Nephron progenitor cell (in vitro differentiated cells): ENCODE measurements around the gene BIN1.

ENCODE experiments used
- DNase-seq: peaks from one replicate; pipeline ENCODE4 v3.0.0; 2021
- H3K27ac Mint-ChIP-seq: 2 replicates; pipeline ENCODE4 v1.8.0; 2021; ENCODE audit warnings: mild to moderate bottlenecking, moderate library complexity, mixed read lengths
- H3K27me3 Mint-ChIP-seq: 2 replicates; pipeline ENCODE4 v1.8.0; 2021; ENCODE audit warnings: mild to moderate bottlenecking, low read depth, mixed read lengths; ENCODE audit not compliant: poor library complexity
- H3K36me3 Mint-ChIP-seq: 2 replicates; pipeline ENCODE4 v1.8.0; 2021; ENCODE audit warnings: low read depth, mixed read lengths
- H3K4me1 Mint-ChIP-seq: 2 replicates; pipeline ENCODE4 v1.8.0; 2021; ENCODE audit warnings: mixed read lengths
- H3K4me3 Mint-ChIP-seq: 2 replicates; pipeline ENCODE4 v1.8.0; 2021; ENCODE audit warnings: mild to moderate bottlenecking, moderate library complexity, mixed read lengths
- H3K9me3 Mint-ChIP-seq: 2 replicates; pipeline ENCODE4 v1.8.0; 2021; ENCODE audit warnings: mild to moderate bottlenecking, moderate library complexity, mixed read lengths
- TF ChIP-seq, protein P1 (sequence below): fragments of 200-600 bp; sonication (generic); IDR thresholded peaks from 2 replicates; pipeline ENCODE4 v1.5.0; 2021; ENCODE audit warnings: antibody characterized with exemption

The BIN1 gene

DNA sequence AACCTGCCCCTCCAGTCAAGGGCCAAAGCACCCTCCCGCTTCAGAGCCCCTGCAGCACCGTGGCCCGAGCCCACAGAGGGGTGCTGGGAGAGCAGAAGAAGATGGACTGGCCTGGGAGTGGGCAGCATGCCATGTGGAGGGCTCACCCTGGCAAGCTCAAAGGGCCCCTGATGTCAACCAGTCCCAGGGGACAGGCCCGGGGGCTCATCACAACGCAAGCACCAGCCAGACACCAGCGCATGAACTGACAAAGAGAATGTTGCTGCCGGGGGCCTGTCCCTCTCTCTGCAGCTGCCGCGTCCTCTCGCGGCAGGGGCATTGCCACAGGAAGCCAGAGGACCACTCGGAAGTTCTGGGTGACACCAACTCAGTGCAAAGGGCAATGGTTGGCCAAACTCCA, 30.3 kb upstream of the BIN1 start:
- Mint-ChIP-seq H3K4me3 (no peak overlapping the region), H3K9me3 (peaks cover 12% of the 10 kb centered on the region), H3K27ac (no peak overlapping the region), H3K4me1 (peaks cover 18% of the 10 kb centered on the region), H3K27me3 (peaks cover 4% of the 10 kb centered on the region), H3K36me3 (peaks cover 6% of the 10 kb centered on the region)
- no peak for DNase-seq
- TF ChIP-seq, protein P1, sequence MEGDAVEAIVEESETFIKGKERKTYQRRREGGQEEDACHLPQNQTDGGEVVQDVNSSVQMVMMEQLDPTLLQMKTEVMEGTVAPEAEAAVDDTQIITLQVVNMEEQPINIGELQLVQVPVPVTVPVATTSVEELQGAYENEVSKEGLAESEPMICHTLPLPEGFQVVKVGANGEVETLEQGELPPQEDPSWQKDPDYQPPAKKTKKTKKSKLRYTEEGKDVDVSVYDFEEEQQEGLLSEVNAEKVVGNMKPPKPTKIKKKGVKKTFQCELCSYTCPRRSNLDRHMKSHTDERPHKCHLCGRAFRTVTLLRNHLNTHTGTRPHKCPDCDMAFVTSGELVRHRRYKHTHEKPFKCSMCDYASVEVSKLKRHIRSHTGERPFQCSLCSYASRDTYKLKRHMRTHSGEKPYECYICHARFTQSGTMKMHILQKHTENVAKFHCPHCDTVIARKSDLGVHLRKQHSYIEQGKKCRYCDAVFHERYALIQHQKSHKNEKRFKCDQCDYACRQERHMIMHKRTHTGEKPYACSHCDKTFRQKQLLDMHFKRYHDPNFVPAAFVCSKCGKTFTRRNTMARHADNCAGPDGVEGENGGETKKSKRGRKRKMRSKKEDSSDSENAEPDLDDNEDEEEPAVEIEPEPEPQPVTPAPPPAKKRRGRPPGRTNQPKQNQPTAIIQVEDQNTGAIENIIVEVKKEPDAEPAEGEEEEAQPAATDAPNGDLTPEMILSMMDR, result no peak

DNA sequence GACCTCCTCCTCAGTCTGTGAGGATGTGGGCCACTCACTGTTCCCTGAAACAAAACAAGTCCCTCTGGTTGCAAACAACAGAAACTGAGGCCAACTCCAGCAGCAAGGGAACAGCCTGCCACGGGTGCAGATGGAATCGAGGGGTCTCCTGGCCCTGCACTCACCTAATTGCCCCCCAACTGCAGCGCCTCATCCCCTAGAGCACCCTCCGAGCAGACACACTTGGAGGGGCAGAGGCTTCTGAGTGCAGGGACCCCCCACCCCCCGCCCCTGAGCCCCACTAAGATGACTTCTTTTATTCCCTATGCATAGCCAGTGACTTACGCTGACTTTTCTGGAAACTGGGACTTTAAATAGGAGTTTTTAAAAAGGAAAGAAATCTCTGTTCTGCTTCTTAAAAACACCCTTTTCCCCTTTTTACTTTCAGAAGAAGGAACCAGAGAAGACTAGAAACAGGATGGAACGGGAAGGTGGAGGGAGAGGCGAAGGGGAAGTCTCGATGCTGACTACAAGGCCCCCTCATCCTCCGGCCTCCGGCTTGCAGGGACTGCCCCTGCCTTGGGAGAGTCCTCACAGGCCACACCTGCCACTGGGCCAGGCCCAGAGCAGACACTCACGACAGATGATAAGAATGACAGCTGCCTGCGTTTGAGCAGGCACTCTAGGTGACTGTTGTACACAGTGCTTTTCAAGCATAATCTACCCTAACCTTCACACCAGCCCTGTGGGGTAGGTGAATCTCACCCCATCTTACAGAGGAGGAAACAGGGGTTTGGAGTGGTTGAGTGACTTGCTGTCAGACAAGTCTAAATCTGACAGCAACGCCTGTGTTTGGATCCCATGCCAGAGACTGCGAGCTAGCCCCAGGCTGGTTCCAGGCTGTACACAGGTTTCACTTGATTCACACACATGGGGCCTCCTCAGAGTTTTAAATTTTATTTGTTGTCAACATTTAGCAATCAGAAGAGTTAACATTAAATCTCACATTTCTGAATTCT, 28.2 kb upstream of the BIN1 start:
- Mint-ChIP-seq H3K27ac (no peak overlapping the region), H3K4me3 (no peak overlapping the region), H3K27me3 (peaks cover 4% of the 10 kb centered on the region), H3K4me1 (peaks cover 18% of the 10 kb centered on the region), H3K36me3 (peaks cover 6% of the 10 kb centered on the region), H3K9me3 (peaks cover 19% of the 10 kb centered on the region)
- no peak for DNase-seq
- TF ChIP-seq, protein P1, result no peak

DNA sequence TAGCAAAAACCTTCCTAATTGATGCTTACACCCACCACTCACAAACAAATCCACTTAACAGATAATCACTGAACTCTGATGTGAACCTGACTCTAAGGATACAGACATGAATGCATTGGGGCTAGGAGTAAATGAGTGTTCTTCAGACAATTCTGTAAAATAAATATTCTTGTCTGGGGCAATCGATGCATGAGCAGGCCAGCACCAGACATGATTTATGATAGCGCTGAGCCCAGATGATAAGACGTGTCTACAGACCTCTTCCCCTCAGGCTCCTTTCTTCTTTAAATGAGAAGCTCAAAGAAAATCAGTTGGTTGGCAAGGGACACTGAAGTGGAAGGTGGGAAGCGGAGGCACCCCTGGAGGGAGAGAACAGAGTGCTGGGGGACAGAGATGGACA, 27.3 kb upstream of the BIN1 start:
- peaks cover 4% of the 10 kb centered on the region for H3K27me3 Mint-ChIP-seq
- peaks cover 18% of the 10 kb centered on the region for H3K4me1 Mint-ChIP-seq
- H3K9me3 Mint-ChIP-seq, result peaks cover 13% of the 10 kb centered on the region
- no peak overlapping the region for H3K4me3 Mint-ChIP-seq
- no peak for DNase-seq
- no peak overlapping the region for H3K27ac Mint-ChIP-seq
- TF ChIP-seq, protein P1, result no peak
- no peaks in the 10 kb centered on the region for H3K36me3 Mint-ChIP-seq

DNA sequence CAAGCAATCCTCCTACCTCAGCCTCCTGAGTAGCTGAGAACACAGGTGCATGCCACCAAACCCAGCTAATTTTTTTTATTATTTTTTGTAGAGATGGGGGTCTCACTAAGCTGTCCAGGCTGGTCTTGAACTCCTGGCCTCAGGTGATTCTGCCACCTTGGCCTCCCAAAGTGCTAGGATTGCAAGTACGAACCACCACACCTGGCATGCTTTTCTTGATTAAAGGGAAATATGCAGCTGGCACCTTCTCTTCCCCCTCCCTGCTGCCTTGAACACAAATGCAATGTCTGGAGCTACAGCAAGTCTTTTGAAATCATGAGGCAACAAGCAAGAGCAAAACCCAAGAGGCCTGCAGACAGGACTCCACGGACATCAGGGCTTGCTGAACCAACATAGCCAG, 26.8 kb upstream of the BIN1 start:
- Mint-ChIP-seq H3K36me3 (no peaks in the 10 kb centered on the region), H3K27me3 (peaks cover 4% of the 10 kb centered on the region), H3K4me1 (peaks cover 18% of the 10 kb centered on the region), H3K9me3 (peaks cover 13% of the 10 kb centered on the region), H3K4me3 (no peak overlapping the region), H3K27ac (no peak overlapping the region)
- TF ChIP-seq, protein P1, result no peak
- no peak for DNase-seq

DNA sequence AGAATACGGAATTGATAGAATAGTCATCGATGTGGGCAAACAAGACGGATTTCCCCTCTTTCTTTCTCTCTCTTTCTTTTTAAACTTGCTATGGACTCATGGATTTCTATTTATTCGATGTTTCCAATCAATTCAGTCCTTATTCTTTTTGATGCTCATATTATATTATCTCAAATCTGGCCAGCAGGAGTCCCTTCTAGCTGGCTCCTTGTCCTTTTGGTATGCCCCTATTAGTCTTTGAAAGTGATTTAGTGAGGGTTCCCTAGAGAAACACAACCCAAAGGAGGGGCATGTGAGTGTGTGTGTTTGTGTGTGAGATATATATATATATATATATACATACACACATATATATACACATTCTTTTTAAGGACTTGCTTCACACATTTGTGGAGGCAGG, 23.5 kb upstream of the BIN1 start:
- TF ChIP-seq, protein P1, result no peak
- no peaks in the 10 kb centered on the region for H3K36me3 Mint-ChIP-seq
- H3K27me3 Mint-ChIP-seq, result peaks cover 4% of the 10 kb centered on the region
- H3K4me1 Mint-ChIP-seq, result peaks cover 12% of the 10 kb centered on the region
- no peak overlapping the region for H3K4me3 Mint-ChIP-seq
- peaks cover 22% of the 10 kb centered on the region for H3K9me3 Mint-ChIP-seq
- no peak overlapping the region for H3K27ac Mint-ChIP-seq
- DNase-seq, result no peak

DNA sequence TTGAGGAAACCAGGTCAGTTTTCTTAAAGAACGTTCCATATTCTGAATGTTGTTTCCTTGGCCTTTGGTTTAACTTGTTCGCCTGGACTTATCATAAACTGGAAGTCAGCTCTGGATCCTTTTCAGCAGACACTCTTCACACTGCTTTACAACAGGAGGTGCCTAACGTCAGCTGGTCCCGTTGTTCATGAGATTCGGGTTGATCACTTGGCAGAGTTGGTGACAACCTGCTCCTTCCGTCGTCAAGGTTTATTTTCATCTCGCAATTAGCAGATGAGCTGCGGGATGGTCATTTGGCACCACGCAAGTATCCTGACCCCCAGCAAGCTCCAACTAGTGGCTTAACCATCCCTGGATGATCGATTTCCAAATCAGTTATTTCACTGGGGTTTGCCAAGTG, 23.0 kb upstream of the BIN1 start:
- TF ChIP-seq, protein P1, result no peak
- Mint-ChIP-seq H3K36me3 (no peaks in the 10 kb centered on the region), H3K27ac (no peak overlapping the region), H3K4me1 (peaks cover 12% of the 10 kb centered on the region), H3K4me3 (no peak overlapping the region), H3K27me3 (peaks cover 4% of the 10 kb centered on the region), H3K9me3 (peaks cover 23% of the 10 kb centered on the region)
- no peak for DNase-seq
